Breast epithelium (tissue), 3 donors: Measurements from ENCODE around the gene GPT2.

ENCODE experiments used
- CTCF ChIP-seq, 3 donors: fragments of 450-650 bp; IDR thresholded peaks; one replicate each; pipeline ENCODE4 v1.5.1; 2016 to 2017; ENCODE audit warnings: antibody characterized with exemption in 3 of 3, mild to moderate bottlenecking in 3 of 3, moderate library complexity in 3 of 3
- POLR2A ChIP-seq: fragments of 450-650 bp; IDR thresholded peaks from one replicate; pipeline ENCODE4 v1.6.1; 2016; ENCODE audit warnings: antibody characterized with exemption, mild to moderate bottlenecking, moderate library complexity

- TF ChIP-seq CTCF (IDR thresholded peaks at IDR 0.05), result no peak
- no peak for TF ChIP-seq POLR2A
Observed at GRCh38 chr16:46845952-46846351, 38.2 kb upstream of the GPT2 start.
